Fibroblast of the aortic adventitia (primary cell): Measurements from ENCODE around the gene MMP19. TPM values are rescaled to one million over a fixed set of nuclear protein-coding genes. Genes with fewer than 3 reads are reported as not detected.

Source experiments
- DNase-seq: peaks from one replicate; pipeline ENCODE4 v3.0.0-alpha.2; 2010; ENCODE audit warnings: low read depth
- H3K4me3 ChIP-seq: 2 replicates; pipeline ENCODE4 v1.5.1; 2011; ENCODE audit warnings: low read depth, mild to moderate bottlenecking, control low read depth, low read length, moderate library complexity
- total RNA-seq: library from RNA; depleted of rRNA; stranded (reverse); fragments of >200 nt; gene quantifications from 2 replicates; pipeline ENCODE4 v1.2.3, GENCODE V29; 2012; ENCODE audit warnings: low replicate concordance
- TF ChIP-seq, protein P1 (sequence below): IDR thresholded peaks from 2 replicates; pipeline ENCODE4 v1.5.1; 2011; ENCODE audit warnings: mild to moderate bottlenecking, low read length, control low read depth, inconsistent platforms; ENCODE audit not compliant: insufficient read depth

The MMP19 gene
- total RNA-seq, 1 donor: 11.1 TPM

DNA sequence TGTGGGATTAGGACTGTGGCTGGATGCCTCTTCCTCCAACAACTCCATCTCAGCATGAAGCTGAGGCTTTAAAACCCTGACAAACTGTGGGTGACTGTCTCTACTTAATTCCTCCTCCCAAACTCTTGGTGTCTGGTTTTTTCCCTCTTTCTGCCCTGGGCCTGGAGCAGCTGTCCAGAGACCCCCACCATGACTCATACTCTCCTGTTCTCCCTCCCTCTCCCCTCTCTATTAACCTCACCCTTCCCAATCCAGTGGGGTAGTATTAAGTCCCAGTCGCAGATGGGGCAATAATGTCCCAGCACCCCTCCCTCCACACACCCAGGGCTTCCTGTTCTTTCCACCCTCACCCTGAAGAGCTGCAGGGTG is 11.3 kb downstream of the MMP19 start:
- no peak for DNase-seq
- TF ChIP-seq, protein P1, sequence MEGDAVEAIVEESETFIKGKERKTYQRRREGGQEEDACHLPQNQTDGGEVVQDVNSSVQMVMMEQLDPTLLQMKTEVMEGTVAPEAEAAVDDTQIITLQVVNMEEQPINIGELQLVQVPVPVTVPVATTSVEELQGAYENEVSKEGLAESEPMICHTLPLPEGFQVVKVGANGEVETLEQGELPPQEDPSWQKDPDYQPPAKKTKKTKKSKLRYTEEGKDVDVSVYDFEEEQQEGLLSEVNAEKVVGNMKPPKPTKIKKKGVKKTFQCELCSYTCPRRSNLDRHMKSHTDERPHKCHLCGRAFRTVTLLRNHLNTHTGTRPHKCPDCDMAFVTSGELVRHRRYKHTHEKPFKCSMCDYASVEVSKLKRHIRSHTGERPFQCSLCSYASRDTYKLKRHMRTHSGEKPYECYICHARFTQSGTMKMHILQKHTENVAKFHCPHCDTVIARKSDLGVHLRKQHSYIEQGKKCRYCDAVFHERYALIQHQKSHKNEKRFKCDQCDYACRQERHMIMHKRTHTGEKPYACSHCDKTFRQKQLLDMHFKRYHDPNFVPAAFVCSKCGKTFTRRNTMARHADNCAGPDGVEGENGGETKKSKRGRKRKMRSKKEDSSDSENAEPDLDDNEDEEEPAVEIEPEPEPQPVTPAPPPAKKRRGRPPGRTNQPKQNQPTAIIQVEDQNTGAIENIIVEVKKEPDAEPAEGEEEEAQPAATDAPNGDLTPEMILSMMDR: no peak
- H3K4me3 ChIP-seq: peak overlapping the region; percentile 86

DNA sequence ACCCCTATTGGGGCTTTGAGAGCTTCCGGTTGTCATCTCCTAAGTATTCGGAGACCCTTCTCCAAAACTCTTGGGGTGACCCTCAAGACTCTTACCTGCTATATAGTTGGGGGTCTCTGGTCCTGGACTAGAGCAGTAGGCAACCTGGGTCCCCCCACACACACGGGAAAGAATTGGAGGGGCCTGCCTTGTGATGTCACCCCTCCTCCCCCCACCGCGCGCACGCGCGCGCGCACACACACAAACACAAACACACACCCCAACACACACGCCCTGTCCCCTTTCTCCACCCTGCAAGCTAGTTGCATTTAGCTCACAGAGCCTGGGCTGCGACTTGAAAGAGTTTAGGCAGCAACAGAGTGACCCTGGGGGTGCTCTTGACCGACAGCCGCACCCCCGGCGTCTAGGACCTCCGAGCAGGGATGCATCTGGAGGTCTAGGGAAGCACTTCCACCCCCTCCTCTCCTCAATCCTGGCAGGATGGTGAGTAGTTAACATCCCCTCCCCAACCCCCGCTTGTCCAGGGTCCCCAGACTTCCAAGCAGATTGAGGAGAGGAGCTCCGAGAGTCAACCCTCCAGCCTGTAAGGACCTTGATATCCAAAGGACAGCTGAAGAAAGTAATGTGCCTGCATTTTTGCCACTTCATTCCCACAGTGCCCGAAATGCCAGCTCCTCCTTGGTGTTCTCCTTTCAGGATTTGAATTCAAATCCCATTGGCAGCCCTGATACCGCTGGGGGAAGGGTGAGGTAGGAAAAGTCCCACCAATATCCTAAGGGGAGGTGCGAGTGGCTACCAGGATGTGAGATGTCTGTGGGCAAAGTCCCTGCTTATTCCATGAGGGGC is 11.9 kb downstream of the MMP19 start:
- DNase-seq: peak; percentile 60
- H3K4me3 ChIP-seq: peak overlapping the region; percentile 86
- TF ChIP-seq, protein P1: no peak

DNA sequence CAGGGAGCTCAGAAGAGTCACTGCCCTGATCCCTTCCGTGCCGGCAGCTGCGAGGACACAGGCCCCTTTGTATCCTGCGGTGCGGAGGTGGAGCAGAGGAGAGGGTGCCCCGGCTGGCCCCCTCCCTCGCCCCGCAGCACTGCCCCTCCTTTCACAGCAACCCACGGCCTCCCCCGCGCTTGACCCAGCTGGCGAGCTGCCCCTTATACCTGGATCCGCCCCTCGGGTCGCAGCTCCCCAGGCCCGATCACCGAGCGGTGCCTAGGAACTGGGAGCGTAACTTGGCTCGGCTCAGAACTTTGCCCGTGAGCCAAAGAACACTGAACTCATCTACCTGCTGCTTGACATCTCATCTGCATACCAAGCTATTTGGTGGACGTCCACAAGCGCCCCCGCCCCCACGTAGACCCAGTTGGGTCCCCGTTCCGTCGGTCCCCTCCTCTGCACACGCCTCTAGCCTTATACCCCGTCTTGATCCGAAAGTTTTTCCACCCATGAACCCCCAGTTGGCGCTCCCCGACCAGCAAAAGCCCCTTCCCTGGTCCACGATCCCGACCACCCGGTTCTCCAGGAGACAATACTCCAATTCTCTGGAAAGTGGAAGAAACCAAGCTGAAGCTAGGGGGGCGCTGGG is 12.7 kb downstream of the MMP19 start:
- no peak for DNase-seq
- H3K4me3 ChIP-seq: peak overlapping the region; percentile 86
- TF ChIP-seq, protein P1: no peak

DNA sequence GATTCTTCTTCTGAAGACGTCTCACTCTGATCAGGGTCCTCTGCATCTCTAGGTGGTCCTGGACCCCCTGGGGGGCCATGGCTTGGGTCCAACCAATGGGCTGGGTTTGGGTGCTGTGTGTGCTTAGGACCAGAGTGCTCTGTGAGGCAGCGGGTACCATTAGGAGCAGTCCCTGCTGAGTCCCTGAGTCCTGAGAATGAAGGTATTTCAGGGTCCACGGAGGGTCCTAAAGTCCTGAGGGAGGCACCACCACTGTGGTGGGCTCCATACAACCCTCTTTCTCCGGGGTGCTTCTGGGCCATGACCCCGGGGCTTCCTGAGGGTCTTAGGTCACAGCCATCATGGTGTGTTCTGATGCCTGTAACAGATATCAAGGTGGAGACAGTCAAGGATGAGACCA is 14.4 kb downstream of the MMP19 start:
- H3K4me3 ChIP-seq: peak overlapping the region; percentile 69
- TF ChIP-seq, protein P1: no peak

DNA sequence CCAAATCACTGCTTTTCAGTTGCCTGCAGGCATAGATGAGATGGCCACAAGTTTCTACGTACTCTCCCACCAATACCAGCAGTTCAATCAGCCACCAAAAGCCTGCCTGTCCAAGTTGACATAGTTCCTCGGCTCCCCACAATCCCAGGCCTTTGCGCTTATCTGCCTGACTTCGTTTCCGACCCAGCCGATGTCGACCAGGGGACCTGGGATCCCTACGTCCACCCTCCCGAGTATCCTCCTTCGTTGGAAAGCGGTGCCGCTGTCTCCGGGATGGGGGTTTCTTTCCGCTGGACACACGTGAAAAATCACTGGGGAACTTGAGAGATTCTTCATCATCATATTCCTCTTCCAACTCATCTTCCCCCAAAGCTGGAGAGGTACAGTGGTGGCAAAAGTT is 14.9 kb downstream of the MMP19 start:
- no peak for DNase-seq
- TF ChIP-seq, protein P1: no peak
- peak overlapping the region; percentile 9 for H3K4me3 ChIP-seq

More for the DNA sequence above, 14.4 kb downstream of the MMP19 start:
- DNase-seq: no peak

DNA sequence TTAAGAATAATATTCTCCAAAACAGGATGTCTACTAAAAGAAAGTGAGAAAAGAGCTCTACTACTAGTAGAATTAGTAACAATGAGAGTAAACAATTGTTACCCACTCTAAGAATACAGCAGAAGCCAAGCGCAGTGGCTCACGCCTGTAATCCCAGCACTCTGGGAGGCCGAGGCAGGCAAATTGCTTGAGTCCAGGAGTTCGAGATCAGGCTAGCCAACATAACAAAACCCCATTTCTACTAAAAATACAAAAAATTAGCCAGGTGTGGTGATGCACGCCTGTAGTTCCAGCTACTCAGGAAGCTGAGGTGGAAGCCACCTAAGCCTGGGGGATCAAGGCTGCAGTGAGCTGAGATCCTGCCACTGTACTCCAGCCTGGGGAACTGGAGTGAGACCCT is 18.0 kb downstream of the MMP19 start:
- no peak overlapping the region for H3K4me3 ChIP-seq
- DNase-seq: no peak
- TF ChIP-seq, protein P1: no peak

DNA sequence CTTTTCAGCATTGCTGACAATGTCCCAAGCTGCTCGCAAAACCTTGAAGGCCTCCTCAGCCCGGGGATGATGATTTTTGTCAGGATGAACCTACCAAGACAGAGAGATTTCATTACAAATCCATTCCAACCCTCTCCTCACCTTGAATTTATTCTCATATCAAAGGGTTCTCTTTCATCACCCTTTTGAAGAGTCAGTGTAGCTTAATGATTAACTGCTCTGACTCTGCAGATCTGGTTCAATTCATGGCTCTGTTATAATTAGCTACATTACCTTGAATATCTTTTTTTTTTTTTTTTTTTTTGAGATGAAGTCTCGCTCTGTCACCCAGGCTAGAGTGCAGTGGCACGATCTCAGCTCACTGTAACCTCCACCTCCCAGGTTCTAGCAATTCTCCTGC is 19.3 kb downstream of the MMP19 start:
- TF ChIP-seq, protein P1: no peak
- no peak for DNase-seq
- no peak overlapping the region for H3K4me3 ChIP-seq
